Fibroblast of the conjunctiva (primary cell): ENCODE measurements around the gene PRPF31.
"Not testable (repeated sequence)": the region's sequence is repeated elsewhere in the genome, so short reads cannot be mapped to it uniquely, and the experiment has no call there.

ENCODE experiments used
- DNase-seq: peaks from one replicate; pipeline ENCODE4 v3.0.0-alpha.2; 2010; ENCODE audit warnings: low read depth

Gene PRPF31

GRCh38 chr19:54164369-54165068, 49.0 kb downstream of the PRPF31 start:
- no peak for DNase-seq

GRCh38 chr19:54165222-54165621, 49.7 kb downstream of the PRPF31 start:
- no peak for DNase-seq

GRCh38 chr19:54168174-54168917, 52.8 kb downstream of the PRPF31 start:
- peak; percentile 68 for DNase-seq

- DNase-seq: no peak
These were observed 53.7 kb downstream of the PRPF31 start for GRCh38 chr19:54169149-54169740.

GRCh38 chr19:54171736-54172431, 56.3 kb downstream of the PRPF31 start:
- DNase-seq: not testable (repeated sequence)

- no peak for DNase-seq
These were observed 57.2 kb downstream of the PRPF31 start, which contains the start of gene TMC4 for GRCh38 chr19:54172471-54173358. Gene TMC4, minus strand, starts transcription at chr19:54173160. Its CDS starts 43 bp downstream, at chr19:54173117.

- no peak for DNase-seq
These were observed 57.8 kb downstream of the PRPF31 start for GRCh38 chr19:54173359-54173699.

- no peak for DNase-seq
These were observed 58.6 kb downstream of the PRPF31 start for GRCh38 chr19:54173951-54174834.

- no peak for DNase-seq
These were observed 63.2 kb downstream of the PRPF31 start for GRCh38 chr19:54178581-54179261.

- DNase-seq: no peak
These were observed 63.8 kb downstream of the PRPF31 start for GRCh38 chr19:54179262-54179852.

GRCh38 chr19:54179921-54180461, 64.4 kb downstream of the PRPF31 start:
- peak; percentile 62 for DNase-seq

- no peak for DNase-seq
These were observed 65.1 kb downstream of the PRPF31 start for GRCh38 chr19:54180691-54181091.
